ENCODE results near the gene DPYD.

DPYD gene

DNA sequence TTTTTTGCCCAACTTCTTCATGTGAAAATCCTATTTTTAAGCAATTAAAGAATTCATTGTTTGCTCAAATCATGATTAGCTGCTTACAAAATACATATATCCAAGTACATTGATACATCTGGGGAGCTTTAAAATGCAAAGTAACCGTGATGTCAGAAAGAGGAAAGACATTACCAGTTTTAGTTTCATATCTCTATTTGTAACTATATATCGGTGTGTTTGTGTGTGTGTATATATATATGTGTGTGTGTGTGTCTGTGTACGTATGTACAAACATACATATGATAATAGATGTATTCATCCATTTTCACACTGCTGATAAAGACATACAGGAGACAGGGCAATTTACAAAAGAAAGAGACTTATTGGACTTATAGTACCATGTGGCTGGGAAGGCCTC is 310.1 kb downstream of the DPYD start:
- Histone ChIP-seq H3K4me3 (ENCODE audit: low read length) (no peak overlapping the region), H3K9ac (ENCODE audit: low read length) (no peak overlapping the region), H3K4me1 (ENCODE audit: control insufficient read depth, insufficient read depth, low read length) (no peaks in the 10 kb centered on the region), H3K27me3 (ENCODE audit: control insufficient read depth, insufficient read depth, low read length) (no peaks in the 10 kb centered on the region), H3K36me3 (ENCODE audit: control insufficient read depth, insufficient read depth, low read length) (no peaks in the 10 kb centered on the region), H3K27ac (ENCODE audit: low read depth, low read length) (no peak overlapping the region)

DNA sequence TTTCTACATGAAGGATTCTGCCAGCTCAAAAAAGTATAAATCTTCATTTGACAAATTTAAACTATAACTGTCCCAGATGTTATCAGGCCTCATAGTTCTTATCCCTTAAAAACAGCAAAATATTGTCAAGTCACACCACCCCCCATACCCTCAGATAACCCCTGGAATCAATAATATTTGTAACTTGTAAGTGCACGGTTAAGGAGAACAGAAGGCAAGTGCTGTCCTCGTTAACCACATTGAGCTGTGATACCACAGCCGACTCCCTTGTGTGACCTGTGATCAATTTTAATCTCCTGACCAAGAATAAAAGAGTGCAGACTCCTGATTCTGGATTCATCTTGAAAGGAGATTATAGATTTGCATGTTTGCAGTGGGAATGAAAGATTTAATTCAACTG is 310.7 kb downstream of the DPYD start:
- H3K36me3 ChIP-seq (ENCODE audit: control insufficient read depth, insufficient read depth, low read length): no peaks in the 10 kb centered on the region
- H3K27me3 ChIP-seq (ENCODE audit: control insufficient read depth, insufficient read depth, low read length): no peaks in the 10 kb centered on the region
- no peak overlapping the region for H3K9ac ChIP-seq (ENCODE audit: low read length)
- H3K4me3 ChIP-seq (ENCODE audit: low read length): no peak overlapping the region
- H3K4me1 ChIP-seq (ENCODE audit: control insufficient read depth, insufficient read depth, low read length): no peaks in the 10 kb centered on the region
- H3K27ac ChIP-seq (ENCODE audit: low read depth, low read length): no peak overlapping the region

DNA sequence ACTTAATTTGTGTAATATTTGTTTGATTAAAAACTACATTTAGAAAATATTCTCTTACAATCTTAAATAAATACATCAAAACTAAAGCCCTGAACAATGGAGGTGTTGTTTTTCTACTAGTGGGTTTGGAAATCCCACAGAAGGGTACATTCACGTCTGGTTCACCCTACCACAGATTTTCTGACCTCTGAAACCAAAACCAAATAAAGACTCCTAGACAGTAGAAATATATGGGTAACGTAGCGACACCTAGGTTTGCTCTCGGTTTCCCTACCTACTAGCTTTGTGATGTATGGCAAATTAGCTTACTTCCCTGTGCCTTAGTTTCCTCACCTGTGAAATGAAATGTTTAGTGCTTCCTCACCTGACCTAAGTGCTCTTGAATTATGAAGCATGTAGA is 312.6 kb downstream of the DPYD start:
- Histone ChIP-seq H3K9ac (ENCODE audit: low read length) (no peak overlapping the region), H3K36me3 (ENCODE audit: control insufficient read depth, insufficient read depth, low read length) (no peaks in the 10 kb centered on the region), H3K4me1 (ENCODE audit: control insufficient read depth, insufficient read depth, low read length) (no peaks in the 10 kb centered on the region), H3K27me3 (ENCODE audit: control insufficient read depth, insufficient read depth, low read length) (no peaks in the 10 kb centered on the region), H3K27ac (ENCODE audit: low read depth, low read length) (no peak overlapping the region), H3K4me3 (ENCODE audit: low read length) (no peak overlapping the region)

DNA sequence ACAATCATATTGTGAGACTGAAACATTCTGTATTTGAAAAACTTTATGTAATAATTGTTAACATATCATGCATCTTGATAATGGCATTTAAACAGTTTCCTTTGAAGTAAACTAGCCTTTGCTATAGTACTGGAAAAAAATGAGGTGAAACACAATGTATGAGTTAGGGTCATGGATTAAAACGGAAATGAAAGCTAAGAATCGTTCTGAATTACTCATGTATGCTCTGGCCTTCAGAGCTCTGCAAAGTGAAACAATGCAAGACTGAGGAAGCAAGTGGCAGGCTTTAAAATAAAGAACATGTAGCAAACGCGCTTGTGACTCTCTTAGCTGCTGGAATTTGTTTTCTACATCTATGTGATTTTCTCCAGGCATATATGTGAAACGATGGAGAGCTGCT is 317.1 kb downstream of the DPYD start:
- no peak overlapping the region for H3K4me3 ChIP-seq (ENCODE audit: low read length)
- no peaks in the 10 kb centered on the region for H3K27me3 ChIP-seq (ENCODE audit: control insufficient read depth, insufficient read depth, low read length)
- no peak overlapping the region for H3K27ac ChIP-seq (ENCODE audit: low read depth, low read length)
- no peak overlapping the region for H3K9ac ChIP-seq (ENCODE audit: low read length)
- H3K36me3 ChIP-seq (ENCODE audit: control insufficient read depth, insufficient read depth, low read length): no peaks in the 10 kb centered on the region
- no peaks in the 10 kb centered on the region for H3K4me1 ChIP-seq (ENCODE audit: control insufficient read depth, insufficient read depth, low read length)

DNA sequence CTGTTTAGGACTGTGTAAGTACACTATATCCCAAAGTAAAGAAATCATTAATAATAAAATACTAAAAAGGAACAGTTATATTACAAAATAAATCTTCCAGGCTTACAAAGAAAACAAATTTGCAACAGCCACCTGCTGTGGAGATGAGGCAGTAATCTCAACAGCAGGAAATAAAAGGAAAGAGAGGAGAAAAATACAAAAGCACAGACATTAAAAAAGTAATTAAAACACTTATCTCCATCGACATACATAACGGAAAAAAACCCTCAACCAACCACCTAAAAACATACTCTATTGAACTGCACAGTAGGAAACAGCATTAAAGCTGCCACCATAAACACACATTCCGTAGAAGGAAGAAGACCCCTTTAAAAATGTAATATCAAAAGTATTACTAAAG is 317.6 kb downstream of the DPYD start:
- Histone ChIP-seq H3K36me3 (ENCODE audit: control insufficient read depth, insufficient read depth, low read length) (no peaks in the 10 kb centered on the region), H3K4me1 (ENCODE audit: control insufficient read depth, insufficient read depth, low read length) (no peaks in the 10 kb centered on the region), H3K4me3 (ENCODE audit: low read length) (no peak overlapping the region)

DNA sequence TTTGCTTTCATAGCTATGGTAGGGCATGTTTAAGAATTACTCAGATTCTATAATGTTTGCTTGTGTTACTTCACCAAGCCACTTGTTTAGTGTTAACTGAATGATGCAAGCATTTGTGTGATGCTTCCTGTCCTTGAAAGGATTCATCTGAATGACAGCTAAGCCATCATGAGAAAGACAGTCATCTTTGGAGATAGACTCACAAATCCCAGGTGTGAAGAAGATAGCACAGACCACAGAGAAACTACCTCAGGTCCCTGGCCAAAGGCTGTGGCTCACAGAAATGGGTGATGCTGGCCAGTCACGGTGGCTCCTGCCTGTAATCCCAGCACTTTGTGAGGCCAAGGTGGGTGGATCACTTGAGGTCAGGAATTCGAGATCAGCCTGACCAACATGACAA is 321.4 kb downstream of the DPYD start:
- H3K36me3 ChIP-seq (ENCODE audit: control insufficient read depth, insufficient read depth, low read length): no peaks in the 10 kb centered on the region
- no peak overlapping the region for H3K9ac ChIP-seq (ENCODE audit: low read length)

More for the DNA sequence above, 317.6 kb downstream of the DPYD start:
- Histone ChIP-seq H3K9ac (ENCODE audit: low read length) (no peak overlapping the region), H3K27me3 (ENCODE audit: control insufficient read depth, insufficient read depth, low read length) (no peaks in the 10 kb centered on the region), H3K27ac (ENCODE audit: low read depth, low read length) (no peak overlapping the region)

DNA sequence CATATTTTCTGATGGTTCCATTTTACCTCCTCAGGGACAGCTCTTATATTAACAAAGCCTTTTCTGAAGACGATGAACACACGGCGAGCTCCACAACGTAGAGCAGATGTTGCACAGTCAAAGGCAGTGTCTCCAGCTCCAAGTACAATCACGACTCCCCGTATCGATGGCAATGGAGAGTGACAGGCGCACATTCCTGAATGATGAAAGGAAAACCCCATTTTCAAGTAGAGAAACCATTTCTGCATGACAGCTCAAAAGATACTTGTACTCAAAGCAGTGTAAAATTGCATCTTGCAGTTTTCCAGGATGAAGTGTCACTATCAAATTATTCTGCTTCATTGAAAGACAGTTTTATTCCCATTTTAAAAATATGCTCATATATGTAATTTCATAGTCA is 327.6 kb downstream of the DPYD start:
- no peak overlapping the region for H3K4me3 ChIP-seq (ENCODE audit: low read length)
- H3K27me3 ChIP-seq (ENCODE audit: control insufficient read depth, insufficient read depth, low read length): no peaks in the 10 kb centered on the region
- H3K9ac ChIP-seq (ENCODE audit: low read length): no peak overlapping the region
- no peak overlapping the region for H3K27ac ChIP-seq (ENCODE audit: low read depth, low read length)
- H3K4me1 ChIP-seq (ENCODE audit: control insufficient read depth, insufficient read depth, low read length): no peaks in the 10 kb centered on the region
- H3K36me3 ChIP-seq (ENCODE audit: control insufficient read depth, insufficient read depth, low read length): no peaks in the 10 kb centered on the region

More for the DNA sequence above, 321.4 kb downstream of the DPYD start:
- no peaks in the 10 kb centered on the region for H3K4me1 ChIP-seq (ENCODE audit: control insufficient read depth, insufficient read depth, low read length)
- H3K4me3 ChIP-seq (ENCODE audit: low read length): no peak overlapping the region
- H3K27me3 ChIP-seq (ENCODE audit: control insufficient read depth, insufficient read depth, low read length): no peaks in the 10 kb centered on the region
- no peak overlapping the region for H3K27ac ChIP-seq (ENCODE audit: low read depth, low read length)

DNA sequence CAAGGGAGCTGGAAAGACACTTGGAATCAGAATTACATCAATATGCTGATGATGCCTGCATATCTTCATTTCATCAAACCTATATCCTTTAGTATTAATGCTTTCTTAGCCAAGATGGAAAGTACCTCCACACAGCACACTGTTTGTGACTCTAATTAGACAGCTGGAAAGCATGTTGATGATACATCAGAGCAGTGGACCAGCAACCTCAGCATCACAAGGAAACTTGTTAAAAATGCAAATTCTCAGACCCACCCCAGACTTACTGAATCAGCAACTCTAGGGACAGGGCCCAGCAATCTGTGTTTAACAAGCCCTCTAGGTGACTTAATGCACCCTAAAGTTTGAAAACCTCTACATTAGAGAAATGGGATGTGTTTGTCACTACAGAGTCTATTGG is 332.1 kb downstream of the DPYD start:
- no peaks in the 10 kb centered on the region for H3K36me3 ChIP-seq (ENCODE audit: control insufficient read depth, insufficient read depth, low read length)
- H3K4me1 ChIP-seq (ENCODE audit: control insufficient read depth, insufficient read depth, low read length): no peaks in the 10 kb centered on the region
- H3K27ac ChIP-seq (ENCODE audit: low read depth, low read length): no peak overlapping the region
- no peak overlapping the region for H3K4me3 ChIP-seq (ENCODE audit: low read length)
- H3K9ac ChIP-seq (ENCODE audit: low read length): no peak overlapping the region
- no peaks in the 10 kb centered on the region for H3K27me3 ChIP-seq (ENCODE audit: control insufficient read depth, insufficient read depth, low read length)

DNA sequence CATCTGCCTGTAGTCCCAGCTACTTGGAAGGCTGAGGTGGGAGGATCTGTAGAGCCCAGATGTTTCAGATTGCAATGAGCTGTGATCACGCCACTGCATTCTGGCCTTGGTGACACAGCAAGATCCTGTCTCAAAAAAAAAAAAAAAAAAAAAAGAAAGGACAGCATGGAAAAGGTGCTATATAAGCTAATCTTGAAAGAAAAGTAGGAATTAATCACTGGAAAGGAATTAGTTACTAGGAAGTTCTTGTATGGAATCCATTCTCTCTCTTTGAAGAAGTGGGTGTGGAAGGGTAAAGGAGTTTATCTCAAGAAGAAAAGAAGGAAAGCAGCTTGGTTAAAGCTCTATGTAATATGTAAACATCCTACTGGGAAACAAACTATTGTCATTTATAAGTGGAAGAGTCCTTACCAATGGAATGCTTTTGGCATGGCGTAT is 339.2 kb downstream of the DPYD start:
- Histone ChIP-seq H3K27me3 (ENCODE audit: control insufficient read depth, insufficient read depth, low read length) (no peaks in the 10 kb centered on the region), H3K36me3 (ENCODE audit: control insufficient read depth, insufficient read depth, low read length) (no peaks in the 10 kb centered on the region), H3K27ac (ENCODE audit: low read depth, low read length) (no peak overlapping the region), H3K4me3 (ENCODE audit: low read length) (no peak overlapping the region), H3K4me1 (ENCODE audit: control insufficient read depth, insufficient read depth, low read length) (no peaks in the 10 kb centered on the region), H3K9ac (ENCODE audit: low read length) (no peak overlapping the region)

DNA sequence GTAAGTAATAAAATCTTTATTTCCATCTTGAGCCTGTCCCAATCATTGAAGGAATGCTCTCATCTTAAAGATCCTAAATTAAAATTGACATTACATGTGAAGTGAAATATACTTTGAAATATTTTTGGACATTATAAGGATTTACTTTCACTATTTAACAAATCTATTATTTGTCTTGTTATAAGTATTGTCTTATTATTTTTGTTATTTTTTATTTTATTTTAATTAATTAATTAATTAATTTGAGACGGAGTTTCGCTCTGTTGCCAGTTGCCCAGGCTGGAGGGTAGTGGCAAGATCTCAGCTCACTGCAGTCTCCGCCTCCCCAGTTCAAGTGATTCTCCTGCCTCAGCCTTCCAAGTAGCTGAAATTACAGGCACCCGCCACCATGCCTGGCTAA is 343.2 kb downstream of the DPYD start:
- Histone ChIP-seq H3K27ac (ENCODE audit: low read depth, low read length) (no peak overlapping the region), H3K4me1 (ENCODE audit: control insufficient read depth, insufficient read depth, low read length) (no peaks in the 10 kb centered on the region), H3K4me3 (ENCODE audit: low read length) (no peak overlapping the region), H3K27me3 (ENCODE audit: control insufficient read depth, insufficient read depth, low read length) (no peaks in the 10 kb centered on the region), H3K9ac (ENCODE audit: low read length) (no peak overlapping the region), H3K36me3 (ENCODE audit: control insufficient read depth, insufficient read depth, low read length) (no peaks in the 10 kb centered on the region)

DNA sequence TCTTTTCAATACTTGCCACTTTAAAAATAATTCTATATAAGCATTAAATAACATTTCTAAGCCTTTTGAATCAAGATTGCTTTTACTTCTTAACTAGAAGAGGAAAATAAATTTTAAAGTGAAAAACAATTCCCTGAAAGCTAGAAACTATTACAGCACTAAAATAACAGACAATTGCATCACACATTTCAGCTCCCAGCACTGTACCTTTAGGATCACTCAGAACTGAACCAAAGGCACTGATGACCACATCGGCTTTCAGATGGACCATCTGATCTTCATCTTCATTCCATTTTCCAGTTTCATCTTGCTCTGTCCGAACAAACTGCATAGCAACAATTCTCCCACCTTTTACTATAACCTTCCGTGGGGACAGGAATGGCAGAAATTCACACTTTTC is 347.3 kb downstream of the DPYD start:
- Histone ChIP-seq H3K9ac (ENCODE audit: low read length) (no peak overlapping the region), H3K36me3 (ENCODE audit: control insufficient read depth, insufficient read depth, low read length) (no peaks in the 10 kb centered on the region), H3K27me3 (ENCODE audit: control insufficient read depth, insufficient read depth, low read length) (no peaks in the 10 kb centered on the region), H3K4me3 (ENCODE audit: low read length) (no peak overlapping the region), H3K4me1 (ENCODE audit: control insufficient read depth, insufficient read depth, low read length) (no peaks in the 10 kb centered on the region), H3K27ac (ENCODE audit: low read depth, low read length) (no peak overlapping the region)

DNA sequence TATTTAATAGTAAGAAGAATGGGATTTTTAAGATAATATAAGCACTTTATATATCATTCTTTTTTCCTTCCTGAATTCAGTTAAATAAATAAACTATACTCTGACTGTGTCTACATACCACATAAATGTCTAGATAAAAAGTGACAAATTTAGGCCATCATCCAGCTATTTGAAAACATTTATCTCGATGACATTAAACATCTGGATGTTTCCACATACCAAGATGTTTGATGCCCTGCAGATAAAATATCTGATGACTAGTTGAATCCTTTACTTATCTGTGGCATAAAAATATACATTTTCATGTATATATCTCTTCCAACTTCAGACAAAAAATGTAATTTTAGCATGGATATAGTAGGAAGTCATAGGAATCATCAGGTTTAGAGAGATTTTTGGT is 348.3 kb downstream of the DPYD start:
- no peaks in the 10 kb centered on the region for H3K27me3 ChIP-seq (ENCODE audit: control insufficient read depth, insufficient read depth, low read length)
- no peak overlapping the region for H3K9ac ChIP-seq (ENCODE audit: low read length)
- H3K36me3 ChIP-seq (ENCODE audit: control insufficient read depth, insufficient read depth, low read length): no peaks in the 10 kb centered on the region
- no peak overlapping the region for H3K27ac ChIP-seq (ENCODE audit: low read depth, low read length)
- H3K4me3 ChIP-seq (ENCODE audit: low read length): no peak overlapping the region
- no peaks in the 10 kb centered on the region for H3K4me1 ChIP-seq (ENCODE audit: control insufficient read depth, insufficient read depth, low read length)

DNA sequence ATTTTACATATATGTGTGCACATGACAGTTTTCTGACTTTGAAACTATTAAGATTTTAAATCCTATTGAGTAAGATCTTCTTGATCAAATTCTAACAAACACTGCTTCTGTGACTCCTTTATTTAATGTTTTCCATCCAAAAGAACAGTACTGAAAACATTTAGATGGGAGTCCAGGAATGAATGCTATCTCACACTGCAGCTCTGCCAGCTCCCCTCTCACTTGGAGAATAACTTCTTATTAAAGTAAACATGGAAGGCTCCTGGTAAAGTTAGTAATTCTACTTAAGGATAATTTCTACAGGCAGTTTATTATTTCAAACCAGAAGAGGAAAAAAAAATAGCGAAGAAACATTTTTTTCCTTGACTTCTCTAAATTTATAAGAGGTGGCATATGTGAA is 349.1 kb downstream of the DPYD start:
- H3K4me3 ChIP-seq (ENCODE audit: low read length): no peak overlapping the region
- H3K36me3 ChIP-seq (ENCODE audit: control insufficient read depth, insufficient read depth, low read length): no peaks in the 10 kb centered on the region
- no peak overlapping the region for H3K27ac ChIP-seq (ENCODE audit: low read depth, low read length)
- H3K27me3 ChIP-seq (ENCODE audit: control insufficient read depth, insufficient read depth, low read length): no peaks in the 10 kb centered on the region
- H3K9ac ChIP-seq (ENCODE audit: low read length): no peak overlapping the region
- H3K4me1 ChIP-seq (ENCODE audit: control insufficient read depth, insufficient read depth, low read length): no peaks in the 10 kb centered on the region

DNA sequence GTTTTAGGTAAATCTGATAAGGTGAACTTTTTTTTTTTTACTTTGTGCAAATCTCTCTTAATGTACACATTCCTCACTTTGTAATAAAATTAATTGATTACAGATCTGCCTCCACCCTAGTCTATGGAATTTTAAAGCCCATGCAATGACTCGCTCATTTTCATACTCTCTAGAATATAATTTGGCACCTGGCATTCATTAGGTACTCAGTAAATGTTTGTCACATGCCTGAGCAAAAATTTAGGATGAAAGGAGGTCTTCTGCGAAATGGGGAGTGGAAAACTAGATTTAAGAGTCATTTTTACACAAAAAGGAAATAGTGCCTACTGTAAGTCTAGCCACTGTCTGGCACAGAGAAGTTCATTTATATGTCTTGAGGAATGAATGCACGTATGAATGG is 350.1 kb downstream of the DPYD start:
- Histone ChIP-seq H3K9ac (ENCODE audit: low read length) (no peak overlapping the region), H3K4me1 (ENCODE audit: control insufficient read depth, insufficient read depth, low read length) (no peaks in the 10 kb centered on the region), H3K27ac (ENCODE audit: low read depth, low read length) (no peak overlapping the region), H3K27me3 (ENCODE audit: control insufficient read depth, insufficient read depth, low read length) (no peaks in the 10 kb centered on the region), H3K36me3 (ENCODE audit: control insufficient read depth, insufficient read depth, low read length) (no peaks in the 10 kb centered on the region), H3K4me3 (ENCODE audit: low read length) (no peak overlapping the region)
